ENCODE measurements around the gene RASA2.
A peak's percentile ranks its signal among the peaks of the same experiment; 100 is the strongest.

RASA2 gene, protein sequence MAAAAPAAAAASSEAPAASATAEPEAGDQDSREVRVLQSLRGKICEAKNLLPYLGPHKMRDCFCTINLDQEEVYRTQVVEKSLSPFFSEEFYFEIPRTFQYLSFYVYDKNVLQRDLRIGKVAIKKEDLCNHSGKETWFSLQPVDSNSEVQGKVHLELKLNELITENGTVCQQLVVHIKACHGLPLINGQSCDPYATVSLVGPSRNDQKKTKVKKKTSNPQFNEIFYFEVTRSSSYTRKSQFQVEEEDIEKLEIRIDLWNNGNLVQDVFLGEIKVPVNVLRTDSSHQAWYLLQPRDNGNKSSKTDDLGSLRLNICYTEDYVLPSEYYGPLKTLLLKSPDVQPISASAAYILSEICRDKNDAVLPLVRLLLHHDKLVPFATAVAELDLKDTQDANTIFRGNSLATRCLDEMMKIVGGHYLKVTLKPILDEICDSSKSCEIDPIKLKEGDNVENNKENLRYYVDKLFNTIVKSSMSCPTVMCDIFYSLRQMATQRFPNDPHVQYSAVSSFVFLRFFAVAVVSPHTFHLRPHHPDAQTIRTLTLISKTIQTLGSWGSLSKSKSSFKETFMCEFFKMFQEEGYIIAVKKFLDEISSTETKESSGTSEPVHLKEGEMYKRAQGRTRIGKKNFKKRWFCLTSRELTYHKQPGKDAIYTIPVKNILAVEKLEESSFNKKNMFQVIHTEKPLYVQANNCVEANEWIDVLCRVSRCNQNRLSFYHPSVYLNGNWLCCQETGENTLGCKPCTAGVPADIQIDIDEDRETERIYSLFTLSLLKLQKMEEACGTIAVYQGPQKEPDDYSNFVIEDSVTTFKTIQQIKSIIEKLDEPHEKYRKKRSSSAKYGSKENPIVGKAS
- total RNA-seq, result 131 to 136 reads per million in 2 donors

DNA sequence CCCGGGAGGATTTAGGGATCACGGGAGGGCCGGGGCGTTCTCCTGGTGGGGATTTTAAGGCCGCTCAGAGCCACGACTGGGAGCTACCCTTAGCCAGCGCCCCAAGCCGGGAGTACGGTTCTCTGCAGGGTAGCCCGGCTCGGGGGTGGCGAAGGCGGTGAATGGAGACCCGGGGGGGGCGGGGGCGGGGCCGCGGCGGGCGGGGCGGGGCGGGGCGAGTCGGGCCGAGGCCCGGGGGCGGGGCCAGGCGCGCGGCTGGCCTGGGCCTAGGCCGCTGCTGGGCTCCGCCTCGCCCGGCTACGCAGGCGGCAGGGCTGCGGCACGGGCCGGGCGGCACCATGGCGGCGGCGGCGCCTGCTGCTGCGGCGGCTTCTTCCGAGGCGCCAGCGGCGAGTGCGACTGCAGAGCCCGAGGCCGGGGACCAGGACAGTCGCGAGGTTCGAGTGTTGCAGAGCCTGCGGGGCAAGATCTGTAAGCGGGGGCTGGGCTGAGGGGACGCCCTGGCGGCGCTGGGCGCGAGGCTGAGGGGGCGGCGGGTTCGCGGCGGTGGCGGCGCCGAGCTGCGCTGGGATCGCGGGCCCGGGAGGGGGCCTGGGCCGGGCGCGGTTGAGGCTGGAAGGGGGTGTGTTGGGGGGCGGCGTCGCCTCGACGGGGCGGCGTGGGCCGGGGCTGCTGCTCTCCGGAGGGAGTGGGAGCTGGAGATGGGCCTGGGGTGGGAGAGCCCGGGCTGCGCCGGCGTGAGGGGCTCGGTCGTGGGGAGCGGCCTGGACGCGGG is at the start of gene RASA2:
TSS of gene RASA2 (plus strand) at position 282 of the 775 bp plus-strand sequence. CDS start at position 339, 57 bp downstream.
- peak; percentile 60 for DNase-seq

DNA sequence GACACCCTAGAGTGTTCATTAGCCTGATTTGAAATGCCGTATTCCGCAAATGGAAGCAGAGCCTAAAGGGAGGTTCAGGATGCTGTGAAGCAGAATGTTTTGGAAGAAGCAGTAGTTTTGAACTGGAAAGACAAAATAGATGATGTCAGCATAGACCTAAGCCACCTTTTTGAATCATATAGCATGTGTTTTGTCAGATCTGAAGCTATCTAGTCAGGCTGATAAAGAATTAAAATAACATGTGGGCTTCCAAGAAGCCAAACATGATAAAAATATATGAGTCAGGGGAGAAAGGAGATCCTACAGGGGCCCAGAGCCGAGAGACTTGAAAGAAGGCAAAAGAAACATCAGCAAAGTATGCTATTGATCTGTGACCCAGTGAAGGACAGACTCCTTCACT is 47.2 kb upstream of the RASA2 start:
- no peak for DNase-seq

DNA sequence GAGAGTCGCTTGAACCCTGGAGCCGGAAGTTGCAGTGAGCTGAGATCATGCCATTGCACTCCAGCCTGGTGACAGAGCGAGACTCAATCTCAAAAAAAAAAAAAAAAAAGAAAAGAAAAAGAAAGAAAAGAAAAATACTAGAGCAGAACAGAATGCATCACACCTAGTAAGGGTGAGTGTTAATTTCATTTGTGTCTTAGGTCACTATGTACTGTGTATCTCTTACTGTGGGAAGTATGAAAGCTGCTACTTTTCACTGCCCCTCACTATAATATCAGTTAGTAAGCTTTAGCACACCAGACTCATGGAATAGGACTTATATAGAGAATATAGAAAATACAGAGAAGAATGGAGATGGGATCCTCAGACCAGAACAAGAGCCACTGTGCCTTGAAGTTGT is 45.9 kb upstream of the RASA2 start:
- no peak for DNase-seq

DNA sequence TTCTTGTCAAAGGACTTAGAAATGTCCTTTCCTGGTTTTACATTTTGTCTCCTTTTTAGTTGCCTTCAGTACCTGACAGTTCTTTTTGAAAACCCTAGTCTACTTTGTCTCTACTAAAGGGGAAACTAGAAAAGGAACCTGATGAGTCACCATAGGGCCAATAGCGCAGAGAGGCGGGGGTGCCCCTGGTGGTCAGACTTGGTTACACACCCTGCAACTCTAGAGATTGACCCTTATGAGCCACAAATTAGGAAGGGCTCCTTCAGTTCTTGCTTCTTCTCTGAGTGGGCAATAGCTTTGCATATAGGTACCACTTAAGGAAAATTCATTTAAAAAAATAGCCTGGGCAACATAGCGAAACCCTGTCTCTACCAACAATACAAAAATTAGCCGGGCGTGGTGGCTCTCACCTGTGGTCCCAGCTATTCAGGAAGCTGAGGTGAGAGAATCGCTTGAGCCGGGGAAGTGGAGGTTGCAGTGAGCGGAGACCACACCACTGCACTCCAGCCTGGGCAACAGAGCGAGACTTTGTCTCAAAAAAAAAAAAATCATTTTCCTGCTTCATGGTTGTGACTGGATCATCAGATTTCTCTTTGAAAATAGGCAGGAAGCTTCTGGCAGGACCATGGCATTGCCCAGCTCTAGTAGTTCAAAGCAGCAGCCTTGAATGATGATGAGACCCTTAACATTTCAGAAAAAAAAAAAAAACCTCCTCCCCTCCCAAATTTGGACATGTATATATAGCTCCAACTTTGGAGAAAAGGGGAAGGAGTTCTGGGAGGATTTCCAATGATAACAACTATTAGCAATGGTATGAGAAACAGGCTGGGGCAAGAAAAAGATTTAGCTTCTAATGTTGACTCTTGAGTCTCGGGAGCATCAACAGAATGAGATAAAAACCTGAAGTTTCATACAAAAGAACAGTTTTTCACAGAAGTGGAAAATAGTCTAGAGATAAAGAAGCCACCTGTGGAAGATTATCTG is 45.2 kb upstream of the RASA2 start:
- DNase-seq, result peak; percentile 68

DNA sequence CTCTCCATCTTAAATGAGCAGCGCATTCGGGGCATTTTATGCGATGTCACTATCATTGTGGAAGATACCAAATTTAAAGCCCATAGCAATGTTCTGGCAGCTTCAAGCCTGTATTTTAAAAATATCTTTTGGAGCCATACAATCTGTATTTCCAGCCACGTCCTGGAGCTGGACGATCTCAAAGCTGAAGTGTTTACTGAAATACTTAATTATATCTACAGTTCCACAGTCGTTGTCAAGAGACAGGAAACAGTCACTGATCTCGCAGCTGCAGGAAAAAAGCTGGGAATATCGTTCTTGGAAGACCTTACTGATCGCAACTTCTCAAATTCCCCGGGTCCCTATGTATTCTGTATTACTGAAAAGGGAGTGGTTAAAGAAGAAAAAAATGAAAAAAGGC is 44.4 kb upstream of the RASA2 start:
- DNase-seq, result no peak

DNA sequence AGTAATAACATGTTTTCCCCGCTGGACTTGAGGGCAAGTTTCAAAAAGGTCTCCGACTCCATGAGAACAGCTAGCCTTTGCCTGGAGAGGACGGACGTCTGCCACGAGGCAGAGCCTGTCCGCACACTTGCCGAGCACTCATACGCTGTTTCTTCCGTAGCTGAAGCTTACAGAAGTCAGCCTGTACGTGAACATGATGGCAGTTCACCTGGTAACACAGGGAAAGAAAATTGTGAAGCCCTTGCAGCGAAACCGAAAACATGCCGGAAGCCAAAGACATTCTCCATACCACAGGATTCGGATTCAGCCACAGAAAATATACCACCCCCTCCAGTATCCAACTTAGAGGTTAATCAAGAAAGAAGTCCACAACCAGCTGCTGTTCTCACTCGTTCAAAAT is 43.9 kb upstream of the RASA2 start:
- no peak for DNase-seq

DNA sequence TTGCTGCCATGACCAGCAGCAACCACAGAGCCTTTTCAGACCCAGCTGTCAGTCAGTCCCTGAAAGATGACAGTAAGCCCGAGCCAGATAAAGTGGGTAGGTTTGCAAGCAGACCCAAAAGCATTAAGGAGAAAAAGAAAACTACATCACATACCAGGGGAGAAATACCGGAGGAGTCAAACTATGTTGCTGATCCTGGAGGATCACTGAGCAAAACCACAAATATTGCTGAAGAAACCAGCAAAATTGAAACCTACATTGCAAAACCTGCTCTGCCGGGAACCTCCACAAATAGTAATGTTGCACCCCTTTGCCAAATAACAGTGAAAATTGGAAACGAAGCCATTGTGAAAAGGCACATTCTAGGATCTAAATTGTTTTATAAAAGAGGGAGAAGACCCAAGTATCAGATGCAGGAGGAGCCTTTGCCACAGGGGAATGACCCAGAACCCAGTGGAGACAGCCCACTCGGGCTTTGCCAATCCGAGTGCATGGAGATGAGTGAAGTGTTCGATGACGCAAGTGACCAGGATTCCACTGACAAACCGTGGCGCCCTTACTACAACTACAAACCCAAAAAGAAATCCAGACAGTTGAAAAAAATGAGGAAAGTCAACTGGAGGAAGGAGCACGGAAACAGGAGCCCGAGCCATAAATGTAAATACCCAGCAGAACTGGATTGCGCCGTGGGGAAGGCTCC is 42.1 kb upstream of the RASA2 start:
- no peak for DNase-seq

DNA sequence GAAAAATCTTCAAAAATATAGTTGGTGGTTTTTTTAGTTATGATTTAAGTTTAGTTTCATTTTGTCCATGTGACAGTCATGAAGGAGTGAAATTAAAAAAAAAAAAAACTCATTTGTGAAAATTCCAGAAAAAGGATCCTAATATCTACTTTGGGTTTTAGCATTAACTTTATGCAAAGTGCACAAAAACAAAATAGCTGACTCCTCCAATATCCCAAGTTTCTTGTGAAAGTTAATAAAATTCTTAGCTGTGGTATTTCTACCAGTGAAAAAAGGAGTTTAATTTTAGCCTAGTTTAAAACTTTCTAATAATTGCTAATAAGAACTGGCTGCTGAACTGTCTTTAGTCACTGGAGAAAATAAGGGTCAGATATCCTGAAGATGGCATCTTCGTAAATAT is 40.8 kb upstream of the RASA2 start:
- DNase-seq, result no peak

DNA sequence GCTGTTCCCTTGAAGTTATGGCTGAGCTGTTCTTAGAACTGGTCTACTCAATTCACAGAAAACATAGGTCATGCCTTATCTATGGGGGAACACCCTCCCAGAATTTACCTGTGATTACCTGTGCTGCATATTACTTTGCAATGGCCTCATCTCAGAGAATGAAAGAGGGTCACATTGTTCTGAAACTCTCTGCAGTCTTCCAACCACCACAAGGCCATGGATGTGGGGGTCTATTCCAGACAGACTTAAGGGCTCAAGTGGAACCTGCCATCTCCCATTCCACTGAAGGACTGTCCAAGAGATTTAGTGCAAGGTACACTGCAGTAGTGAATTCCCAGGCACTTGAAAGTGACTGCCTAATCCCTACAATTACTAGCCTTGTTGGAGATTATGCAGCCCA is 40.1 kb upstream of the RASA2 start:
- DNase-seq, result no peak

DNA sequence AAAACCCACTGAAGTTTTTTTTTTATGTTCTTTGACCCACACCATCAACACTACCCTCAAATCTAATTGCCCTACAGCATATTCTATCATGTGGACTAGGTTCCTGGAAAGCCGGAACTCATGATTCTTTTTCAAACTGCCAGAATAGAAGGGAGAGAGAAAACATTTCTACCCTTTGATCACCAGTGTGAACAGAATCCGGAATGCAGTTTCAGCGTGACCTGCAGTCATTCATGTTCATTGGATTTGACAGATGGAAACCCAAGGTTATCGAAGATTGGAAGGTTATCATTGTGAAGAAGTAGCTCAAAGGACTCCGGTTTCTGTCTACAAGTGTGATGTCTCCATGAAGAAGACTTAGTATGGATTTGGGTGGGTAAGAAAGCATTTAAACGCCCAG is 39.4 kb upstream of the RASA2 start:
- DNase-seq, result no peak

DNA sequence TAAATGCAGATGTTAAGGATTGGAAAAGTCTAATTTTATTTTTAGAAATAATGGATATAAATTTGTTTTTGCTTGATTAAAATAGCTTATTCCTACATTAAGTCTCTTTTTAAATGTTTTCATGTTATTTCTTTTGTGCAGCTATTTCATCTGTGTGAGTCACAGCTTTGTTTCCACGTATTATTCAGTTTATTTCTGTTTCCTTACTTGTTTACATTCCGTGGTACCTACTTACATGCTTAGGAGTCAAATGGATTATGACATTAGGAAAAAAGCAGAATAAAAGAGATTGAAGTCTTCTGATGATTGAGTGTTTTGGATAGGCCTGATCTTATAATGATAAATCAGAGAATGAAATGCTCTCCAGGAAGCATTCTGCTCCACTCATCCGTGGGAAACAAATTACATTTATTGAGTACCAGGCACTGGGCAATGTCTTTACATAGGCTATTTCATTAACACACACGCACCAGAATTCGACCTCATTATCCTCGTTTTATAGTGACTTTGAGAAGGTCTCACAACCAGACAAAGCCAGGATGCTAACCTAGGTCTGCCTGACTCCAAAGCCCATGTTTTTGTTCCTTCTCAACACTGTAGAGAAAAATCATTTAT is 38.1 kb upstream of the RASA2 start:
- no peak for DNase-seq

DNA sequence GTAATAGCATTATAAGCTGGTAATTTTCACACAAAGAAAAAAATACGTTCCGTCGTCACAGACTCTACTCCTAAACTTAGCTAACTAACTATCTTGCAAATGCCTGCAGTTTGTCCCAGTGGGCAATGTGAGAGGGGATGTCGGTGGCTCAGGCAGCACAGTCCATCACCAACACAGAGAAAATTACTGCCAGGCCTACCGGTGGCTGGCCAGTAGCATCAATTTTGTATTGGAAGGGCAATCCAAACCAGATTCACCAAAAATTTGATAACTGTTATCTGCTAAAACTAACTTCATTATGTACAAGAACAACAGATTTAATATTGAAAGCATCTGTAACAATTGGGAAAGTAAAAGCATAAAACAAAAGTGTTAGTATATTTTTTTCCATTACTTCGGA is 37.4 kb upstream of the RASA2 start:
- no peak for DNase-seq

DNA sequence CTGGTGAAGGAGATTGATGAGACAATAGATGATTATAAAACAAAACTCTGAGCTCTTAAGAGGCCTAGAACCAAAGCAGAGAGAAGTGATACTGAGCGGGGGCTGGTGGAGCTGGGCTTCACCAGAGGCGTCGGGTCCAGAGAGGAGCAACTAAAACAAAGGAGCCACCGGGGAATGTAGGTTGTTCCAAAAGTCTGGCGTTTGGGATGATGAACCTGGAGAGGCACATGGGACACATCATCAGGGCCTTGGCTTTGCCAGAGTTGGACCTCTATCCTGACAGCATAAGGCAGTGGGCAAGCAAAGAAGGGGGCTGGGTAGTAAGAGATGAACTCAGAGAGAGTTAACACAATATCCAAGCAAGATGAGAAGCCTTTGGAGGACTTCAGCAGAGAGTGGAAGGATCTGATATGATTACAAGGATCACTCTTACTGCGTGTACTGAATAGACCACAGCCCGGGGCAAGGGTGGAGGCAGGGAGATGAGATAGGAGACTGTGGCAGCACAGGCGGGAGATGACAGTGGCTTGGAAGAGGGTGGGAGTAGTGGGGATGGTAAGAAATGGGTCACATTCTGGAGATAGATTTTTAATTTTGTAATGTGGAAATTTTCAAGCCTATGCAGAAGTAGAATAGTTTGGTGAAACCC is 36.0 kb upstream of the RASA2 start:
- no peak for DNase-seq

DNA sequence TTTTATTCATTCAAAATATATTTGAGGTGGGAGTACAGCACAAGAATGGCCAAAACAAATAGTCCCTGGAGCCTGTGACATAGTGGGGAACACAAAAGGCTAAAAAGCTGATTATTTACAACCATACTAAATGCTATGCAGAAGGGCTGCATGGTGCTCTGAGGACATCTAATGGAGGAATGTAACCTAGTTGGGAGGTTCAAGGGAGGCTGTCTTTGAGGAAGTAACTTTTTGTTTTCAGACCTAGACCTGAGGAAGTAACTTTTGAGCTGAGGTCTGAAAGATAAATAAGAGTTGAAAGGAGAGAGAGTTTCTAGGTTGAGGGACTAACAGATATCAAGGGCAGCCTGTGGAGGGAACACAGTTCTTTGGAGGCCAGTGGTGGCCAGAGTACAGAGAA is 34.8 kb upstream of the RASA2 start:
- DNase-seq, result no peak

DNA sequence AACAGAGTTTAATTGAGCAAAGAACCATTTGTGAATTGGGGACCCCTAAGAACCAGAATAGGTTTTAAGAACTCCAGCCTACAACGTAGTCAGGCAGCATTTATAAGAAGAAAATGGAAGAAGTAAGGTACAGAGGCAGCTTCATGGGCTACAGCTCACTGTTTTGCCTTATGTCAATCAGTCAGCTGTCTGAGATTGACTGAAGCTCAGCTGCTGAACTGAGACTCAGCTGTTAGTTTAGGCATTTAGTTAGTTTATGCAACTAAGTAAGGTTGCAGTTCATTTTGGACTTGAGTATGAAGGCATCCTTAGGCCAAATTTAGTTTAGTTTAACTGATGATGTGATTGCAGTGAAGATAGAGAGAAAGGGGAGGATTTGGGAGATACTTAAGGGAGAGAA is 34.1 kb upstream of the RASA2 start:
- DNase-seq, result no peak

DNA sequence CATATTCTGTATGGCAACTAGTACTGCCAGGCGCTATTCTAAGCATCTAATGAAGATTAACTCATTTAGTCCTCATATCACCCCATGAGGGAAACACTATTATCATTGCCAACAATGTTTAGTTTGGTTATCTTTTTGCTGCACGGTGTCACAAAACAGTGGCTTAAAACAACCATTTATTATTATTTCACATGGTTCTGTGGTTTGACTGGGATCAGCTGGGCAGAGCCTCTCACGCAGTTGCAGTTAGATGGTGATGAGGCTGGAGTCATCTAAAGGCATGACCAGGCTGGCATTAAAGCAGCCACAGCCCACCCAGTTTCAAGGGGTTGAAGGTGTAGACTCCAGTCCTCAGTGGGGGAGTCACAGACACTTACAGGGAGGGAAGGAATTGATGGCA is 32.8 kb upstream of the RASA2 start:
- no peak for DNase-seq

DNA sequence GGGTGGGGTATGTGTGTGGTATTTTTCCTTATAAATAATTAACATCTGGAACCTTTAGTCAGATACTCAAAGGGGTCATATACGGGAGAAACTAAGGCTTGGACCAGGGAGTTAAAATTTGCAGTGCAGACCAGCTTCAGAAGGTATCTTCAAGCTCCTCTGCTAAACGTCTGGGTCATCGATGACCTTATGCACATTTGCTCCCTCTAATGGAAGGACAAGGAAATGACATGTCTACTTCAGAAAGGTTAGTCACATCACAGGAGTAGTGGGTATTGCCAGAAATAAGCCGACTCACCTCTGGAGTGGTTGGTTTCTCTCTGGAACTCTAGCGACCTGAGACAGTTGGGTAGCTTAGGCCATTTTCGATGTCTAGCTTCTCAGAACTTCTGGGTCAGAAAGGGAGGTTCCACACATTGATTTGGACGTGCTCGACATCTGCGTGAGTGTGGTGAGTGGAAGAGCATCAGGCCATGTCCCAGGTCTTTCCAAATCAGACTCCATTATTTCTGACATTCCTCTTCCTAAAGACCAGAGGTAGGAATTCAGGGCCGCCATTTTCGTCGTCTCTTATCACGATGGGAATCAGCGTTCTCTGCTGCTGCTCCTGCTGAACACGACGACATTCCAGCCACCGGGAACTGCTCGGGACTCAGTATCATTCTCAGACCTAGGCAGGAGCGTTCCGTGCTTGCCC is 31.8 kb upstream of the RASA2 start:
- DNase-seq, result no peak

DNA sequence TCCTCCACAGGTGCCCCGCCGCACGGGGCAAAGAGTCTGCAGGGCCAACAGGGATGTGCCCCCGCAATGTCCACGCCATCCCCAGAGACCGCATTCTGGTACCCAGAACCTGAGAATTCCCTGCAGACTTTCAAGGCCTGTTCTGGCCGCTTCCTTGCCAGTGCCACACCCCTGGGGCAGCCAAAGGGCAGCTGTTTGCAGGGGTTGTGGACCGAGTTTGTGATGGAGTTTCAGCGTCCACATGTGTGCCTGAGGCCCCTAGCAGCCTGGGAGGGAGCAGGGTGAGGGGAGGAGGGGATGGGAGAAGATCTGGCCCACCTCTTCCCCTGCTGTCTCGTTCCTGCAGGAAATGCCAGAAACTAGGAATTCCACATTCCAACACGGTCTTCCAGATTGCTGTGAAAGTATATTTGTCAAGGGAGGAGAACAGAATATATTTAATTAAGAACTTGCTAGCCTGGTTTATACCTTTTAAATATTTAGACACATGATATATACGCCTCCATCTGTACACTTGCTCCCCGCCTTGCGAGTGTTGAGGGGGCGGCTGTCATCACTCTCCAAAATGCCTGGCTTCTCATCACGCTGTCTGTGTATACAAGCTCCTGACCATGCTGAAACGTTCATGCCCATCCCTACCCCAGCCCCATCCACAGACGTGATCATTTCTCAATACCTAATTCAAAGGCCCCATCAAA is 31.1 kb upstream of the RASA2 start:
- no peak for DNase-seq

DNA sequence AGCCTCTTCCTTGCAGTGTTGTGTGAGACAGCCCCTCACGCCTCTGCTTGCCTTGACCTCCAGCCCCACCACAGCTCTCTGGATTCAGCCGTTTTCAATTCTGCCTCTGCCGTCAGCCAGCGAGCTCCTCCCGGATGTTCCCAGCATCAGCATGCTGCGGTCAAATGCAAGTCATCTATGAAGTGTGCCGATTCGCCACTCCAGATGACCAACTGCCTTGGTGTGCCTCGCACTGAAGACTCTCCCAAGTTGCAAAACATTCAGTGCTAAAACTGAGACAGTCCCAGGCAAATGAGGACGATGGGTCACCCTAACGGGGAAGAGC is 30.6 kb upstream of the RASA2 start:
- no peak for DNase-seq

All from T-helper 9 cell (primary cell).